GM12878 (cell line): Measurements from ENCODE around the gene SLC34A1. TPM values are rescaled to one million over a fixed set of nuclear protein-coding genes. Genes with fewer than 3 reads are reported as not detected.

Source experiments
- BHLHE40 ChIP-seq, 2 experiments: fragments of 450-650 bp in 1 of 2; IDR thresholded peaks; 2 replicates each; pipeline ENCODE4 v1.6.1; 2011 to 2017; ENCODE audit warnings: low read depth in 2 of 2, borderline replicate concordance in 1 of 2, improper control_type of control experiment in 1 of 2, low read length in 1 of 2, mild to moderate bottlenecking in 1 of 2
- EP300 ChIP-seq, 2 experiments: fragments of 150-350 bp in 1 of 2; IDR thresholded peaks; 2 replicates each; pipeline ENCODE4 v1.6.1; 2011 to 2012; ENCODE audit warnings: low read depth in 2 of 2, low read length in 2 of 2, borderline replicate concordance in 1 of 2, improper control_type of control experiment in 1 of 2, inconsistent platforms in 1 of 2; ENCODE audit not compliant: control insufficient read depth in 1 of 2
- GATAD2B ChIP-seq: fragments of 450-650 bp; conservative IDR thresholded peaks from 2 replicates; pipeline ENCODE4 v1.6.1; 2017; ENCODE audit warnings: low read depth, mild to moderate bottlenecking, moderate library complexity
- IKZF2 ChIP-seq, 2 experiments: fragments of 450-650 bp; IDR thresholded peaks; 2 replicates each; pipeline ENCODE4 v1.6.1; 2017; ENCODE audit warnings: mild to moderate bottlenecking in 2 of 2, moderate library complexity in 2 of 2
- LARP7 ChIP-seq: fragments of 450-650 bp; IDR thresholded peaks from 2 replicates; pipeline ENCODE4 v1.6.1; 2017; ENCODE audit warnings: mild to moderate bottlenecking
- MLLT1 ChIP-seq: fragments of 450-650 bp; IDR thresholded peaks from 2 replicates; pipeline ENCODE4 v1.6.1; 2016; ENCODE audit warnings: mild to moderate bottlenecking
- NBN ChIP-seq: fragments of 450-650 bp; IDR thresholded peaks from 2 replicates; pipeline ENCODE4 v1.6.1; 2016
- NFYA ChIP-seq: IDR thresholded peaks from 2 replicates; pipeline ENCODE4 v1.6.1; 2011; ENCODE audit warnings: low read depth, mild to moderate bottlenecking, low read length, improper control_type of control experiment, borderline replicate concordance
- NR2C1 ChIP-seq: fragments of 450-650 bp; IDR thresholded peaks from 2 replicates; pipeline ENCODE4 v1.6.1; 2017; ENCODE audit warnings: antibody characterized with exemption, mild to moderate bottlenecking, moderate library complexity
- PAX5 ChIP-seq: IDR thresholded peaks from 2 replicates; pipeline ENCODE4 v1.6.1; 2011; ENCODE audit warnings: low read depth, low read length, borderline replicate concordance
- SIN3A ChIP-seq: IDR thresholded peaks from 2 replicates; pipeline ENCODE4 v1.6.1; 2012; ENCODE audit warnings: low read depth, low read length, improper control_type of control experiment
- SMARCA5 ChIP-seq: fragments of 450-650 bp; IDR thresholded peaks from 2 replicates; pipeline ENCODE4 v1.6.1; 2017; ENCODE audit warnings: mild to moderate bottlenecking
- SMC3 ChIP-seq: IDR thresholded peaks from 2 replicates; pipeline ENCODE4 v1.6.1; 2011; ENCODE audit warnings: low read length, improper control_type of control experiment, borderline replicate concordance
- STAT3 ChIP-seq: IDR thresholded peaks from 2 replicates; pipeline ENCODE4 v1.6.1; 2011; ENCODE audit warnings: low read depth, low read length, improper control_type of control experiment
- ZNF24 ChIP-seq: fragments of 450-650 bp; IDR thresholded peaks from 2 replicates; pipeline ENCODE4 v1.6.1; 2017; ENCODE audit warnings: antibody characterized with exemption, mild to moderate bottlenecking
- polyA plus RNA-seq, 11 experiments: library from polyadenylated mRNA; depleted of rRNA in 4 of 11; unstranded in 6 of 11; stranded (reverse) in 5 of 11; fragments of >200 nt; fragmentation: Nextera tagmentation in 4 of 11; fragmentation: Illumina TruSeq in 1 of 11; extraction: Ambion mirVana in 4 of 11; extraction: Trizol in 1 of 11; gene quantifications; 1 replicate in 1 of 11; 2 replicates in 10 of 11; pipeline versions ENCODE4 v1.2.1 to v1.2.3, GENCODE V29; 2011 to 2016; ENCODE audit warnings: inconsistent platforms in 2 of 11, missing spikeins in 2 of 11, low read depth in 1 of 11
- total RNA-seq, 4 experiments: library from RNA; depleted of rRNA in 3 of 4; stranded (reverse); fragments of >200 nt in 3 of 4; fragmentation: Illumina TruSeq in 1 of 4; extraction: Trizol in 1 of 4; gene quantifications; 2 replicates each; pipeline versions ENCODE4 v1.2.1 to v1.2.3, GENCODE V29; 2013 to 2021

The SLC34A1 gene
- total and polyA plus RNA-seq, 10 of the 15 experiments (the other 5 are each of a cell fraction or from before 2014, with no cell fraction given): 0.03 to 0.14 (median 0.09) TPM; not detected in 2

- TF ChIP-seq SMARCA5 (peak; percentile 71; the same call in 1 of the 2 replicates), SIN3A (no peak), BHLHE40 (IDR thresholded peaks at IDR 0.05; ENCODE audit: borderline replicate concordance in 1 of 2, low read depth in 2 of 2, low read length in 1 of 2) (peak; percentile 9 to 59; a peak in 1 of 4 replicates), NBN (peak; percentile 77), PAX5 (no peak), LARP7 (peak; percentile 64; the same call in 1 of the 2 replicates), STAT3 (no peak), MLLT1 (0 out of 2 replicates have a peak, but pooled peaks have one; percentile 23), NFYA (no peak), SMC3 (peak; percentile 54; the same call in 1 of the 2 replicates), ZNF24 (0 out of 2 replicates have a peak, but pooled peaks have one; percentile 26), NR2C1 (no peak), IKZF2 (IDR thresholded peaks at IDR 0.05) (peak in 1 of 2 experiments; percentile 22; a peak in 2 of 4 replicates), GATAD2B (peak; percentile 56; the same call in 1 of the 2 replicates), EP300 (IDR thresholded peaks at IDR 0.05; ENCODE audit: borderline replicate concordance in 1 of 2, control insufficient read depth in 1 of 2, low read depth in 2 of 2, low read length in 2 of 2) (no peak)
Observed at GRCh38 chr5:177402271-177403043, 18.2 kb downstream of the SLC34A1 start (continued).
